Stimulated activated CD8-positive, alpha-beta memory T cell treated with anti-CD3 and anti-CD28 coated beads, Interleukin-2, amount 100 ng/mL, for 48 hours (primary cell): ENCODE data around the gene MBD4.
A peak's percentile ranks its signal among the peaks of the same experiment; 100 is the strongest.
"Not testable (repeated sequence)": the region's sequence is repeated elsewhere in the genome, so short reads cannot be mapped to it uniquely, and the experiment has no call there.

ENCODE experiments used
- DNase-seq, 2 donors: peaks; one replicate each; pipeline ENCODE4 v3.0.0-alpha.2; 2020; ENCODE audit warnings: low read depth in 2 of 2

MBD4 gene

DNA sequence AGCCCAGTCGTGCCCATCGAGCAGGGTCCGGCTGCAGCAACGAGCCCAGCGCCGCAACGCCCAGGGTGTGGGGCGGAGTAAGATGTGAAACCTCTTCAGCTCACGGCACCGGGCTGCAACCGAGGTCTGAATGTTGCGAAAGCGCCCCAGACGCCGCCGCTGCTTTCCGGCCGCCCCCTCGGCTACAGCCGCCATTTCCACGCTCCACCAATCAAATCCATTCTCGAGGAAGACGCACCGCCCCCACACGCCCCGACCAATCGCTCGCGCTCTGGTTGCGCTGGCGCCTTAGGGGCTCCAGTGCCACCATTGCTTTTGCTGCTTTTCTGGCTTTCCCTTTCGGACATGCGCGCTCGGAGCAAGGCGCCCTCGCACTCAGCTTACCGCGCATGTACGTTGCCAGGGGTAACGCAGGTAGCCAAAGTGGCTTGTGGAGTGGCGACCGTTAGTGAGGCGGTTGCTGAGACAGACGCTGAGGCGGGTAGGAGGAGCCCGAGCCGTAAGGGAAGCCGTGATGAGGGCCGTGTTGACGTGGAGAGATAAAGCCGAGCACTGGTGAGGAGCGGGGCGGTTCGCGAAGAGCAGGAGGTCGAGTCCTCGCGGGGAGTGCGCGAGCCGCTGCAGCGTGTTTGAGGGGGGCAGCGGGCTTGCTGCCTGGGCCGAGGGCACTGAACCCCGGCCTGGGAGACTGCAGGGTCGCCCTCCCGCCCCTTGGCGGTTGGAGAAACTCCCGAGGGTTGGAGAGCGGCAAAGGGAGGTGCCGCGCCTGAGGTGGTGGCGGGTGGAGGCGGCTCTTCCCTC lies at the start of gene MBD4, which contains the start of gene IFT122:
Gene MBD4, minus strand, starts transcription at position 132 of the 801 bp plus-strand sequence. Its CDS starts 115 bp downstream, at position 17.
Gene IFT122, plus strand, starts transcription at position 408 of the 801 bp plus-strand sequence. Its CDS starts 107 bp downstream, at position 515.
- DNase-seq: peak; percentile 94 to 99

DNA sequence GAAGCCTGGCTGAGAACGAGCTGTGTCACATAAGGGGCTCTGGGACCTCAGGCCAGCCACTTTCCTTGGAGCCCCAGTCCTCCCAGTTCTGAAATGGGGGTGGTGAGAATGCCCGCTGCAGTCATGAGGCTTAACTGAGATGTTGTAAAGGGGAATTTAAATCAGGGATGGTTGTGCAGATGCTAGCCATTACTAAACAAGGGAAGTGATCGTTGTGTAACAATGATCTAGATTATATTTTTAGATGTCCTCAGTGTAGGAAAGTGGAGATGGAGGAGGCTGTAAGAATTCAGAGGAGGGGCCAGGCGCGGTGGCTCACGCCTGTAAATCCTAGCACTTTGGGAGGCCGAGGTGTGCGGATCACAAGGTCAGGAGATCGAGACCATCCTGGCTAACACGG lies 49.5 kb upstream of the MBD4 start:
- not testable (repeated sequence) for DNase-seq

DNA sequence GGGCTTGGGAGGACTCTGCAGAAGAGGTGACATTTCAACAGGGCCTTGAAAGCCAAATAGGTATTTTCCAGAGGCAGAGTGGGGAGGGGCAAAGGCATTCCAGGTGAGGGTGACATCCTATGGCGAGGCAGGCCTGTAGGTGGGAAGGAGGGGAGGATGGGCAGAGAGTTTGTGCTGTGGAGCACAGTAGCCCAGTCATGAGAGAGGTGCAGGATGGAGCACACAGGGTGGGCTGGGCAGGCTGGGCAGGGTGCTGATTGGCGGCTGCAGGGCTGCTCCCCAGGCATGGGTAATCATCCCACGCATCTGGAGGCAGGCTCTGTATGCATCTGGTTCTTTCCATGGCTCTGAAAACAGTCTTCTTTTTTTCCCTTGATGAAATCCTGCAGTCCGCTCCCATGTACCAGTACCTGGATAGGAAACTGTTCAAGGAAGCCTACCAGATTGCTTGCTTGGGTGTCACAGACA lies 48.2 kb upstream of the MBD4 start:
- not testable (repeated sequence) for DNase-seq

DNA sequence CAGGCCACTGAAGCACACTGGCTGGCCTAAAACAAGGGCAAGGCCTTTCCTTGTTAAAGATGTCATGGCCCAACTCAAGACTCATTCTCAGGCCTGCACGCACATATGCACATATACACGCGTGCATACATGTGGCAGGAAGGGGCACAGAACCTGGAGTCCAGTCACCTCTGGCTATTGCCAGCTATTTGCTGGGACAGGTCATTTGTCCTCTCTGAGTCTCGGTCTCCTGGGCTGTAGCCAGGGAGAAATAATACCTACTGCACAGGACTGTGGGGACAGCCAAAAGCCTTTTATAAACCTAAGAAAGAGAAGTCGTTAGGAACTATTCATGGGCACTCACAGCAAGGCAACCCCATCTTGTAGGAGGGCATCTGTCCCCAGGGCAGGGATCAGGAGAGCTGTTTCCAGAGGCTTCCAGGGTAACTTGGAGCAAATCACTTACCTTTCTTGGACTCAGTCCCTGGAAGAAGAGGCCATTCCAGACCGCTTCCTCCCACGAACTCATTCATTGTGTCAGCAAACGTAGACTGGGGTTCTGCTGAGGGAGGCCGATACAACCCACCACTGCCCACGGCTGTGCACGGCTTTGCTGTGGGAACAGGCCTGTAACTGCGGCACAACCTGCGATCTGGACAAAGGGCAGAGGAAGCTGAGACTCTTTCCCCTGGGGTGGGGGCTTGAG lies 47.6 kb upstream of the MBD4 start:
- no peak for DNase-seq

DNA sequence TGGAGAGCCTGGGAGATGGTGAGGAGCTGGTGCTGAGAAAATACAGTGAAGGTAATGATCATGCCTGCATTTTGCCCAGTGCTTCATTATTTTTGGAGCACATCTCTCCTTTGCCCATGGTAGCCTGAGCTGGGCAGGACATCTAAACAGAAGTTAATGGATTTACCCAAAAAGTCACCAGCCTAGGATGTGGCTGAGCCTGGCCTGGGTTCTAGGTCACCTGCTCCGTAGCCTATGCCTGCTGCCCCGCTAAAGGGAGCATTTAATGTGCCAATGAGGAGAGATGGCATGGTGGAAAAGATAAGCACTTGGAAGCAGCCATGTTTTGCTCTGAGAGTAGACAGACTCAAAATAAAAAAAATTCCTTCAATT lies 46.9 kb upstream of the MBD4 start:
- DNase-seq: no peak

DNA sequence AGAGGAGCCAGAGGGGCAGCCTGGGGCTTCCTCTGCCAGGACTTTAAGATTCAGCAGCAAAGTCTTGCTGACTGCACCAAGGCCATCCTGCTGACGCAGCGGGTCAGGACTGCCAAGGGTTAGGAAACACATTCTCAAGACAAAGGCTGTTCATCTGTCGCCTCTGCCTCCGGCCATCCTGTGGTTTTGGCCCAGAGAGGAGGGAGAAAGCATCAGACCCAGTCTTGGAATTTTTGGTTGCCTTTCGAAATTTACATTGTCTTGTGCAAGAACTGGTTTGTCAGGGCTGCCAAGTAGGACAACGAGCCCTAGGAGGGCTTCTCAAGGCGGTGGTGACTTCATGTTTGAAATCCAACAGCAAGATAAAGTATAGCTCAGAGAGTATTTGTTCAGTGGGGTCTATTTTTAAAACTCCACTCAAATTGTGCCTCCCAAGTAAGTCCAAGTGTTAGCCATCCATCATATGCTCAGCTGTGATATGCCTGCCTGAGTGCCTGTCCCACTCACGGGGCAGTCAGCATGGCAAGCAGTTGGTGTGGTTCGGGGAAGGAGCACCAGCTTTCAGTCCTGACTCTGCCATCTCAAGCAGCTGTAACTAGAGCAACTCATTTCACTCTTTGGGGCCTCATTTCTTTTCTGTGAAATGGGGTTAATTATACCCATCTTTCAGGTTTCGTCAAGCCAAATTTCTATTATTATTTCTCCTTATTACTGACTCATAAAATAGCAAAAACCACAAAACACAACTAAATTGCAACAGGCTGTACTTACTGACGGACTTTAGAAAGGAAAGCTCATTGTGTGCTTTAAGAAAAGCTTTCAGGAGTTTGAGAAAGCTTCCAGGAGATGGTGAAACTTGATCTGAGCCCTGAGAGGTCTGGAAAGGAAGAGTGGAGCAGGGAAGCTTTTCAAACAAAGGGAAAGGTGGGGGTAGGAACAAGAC lies 46.2 kb upstream of the MBD4 start:
- no peak for DNase-seq

DNA sequence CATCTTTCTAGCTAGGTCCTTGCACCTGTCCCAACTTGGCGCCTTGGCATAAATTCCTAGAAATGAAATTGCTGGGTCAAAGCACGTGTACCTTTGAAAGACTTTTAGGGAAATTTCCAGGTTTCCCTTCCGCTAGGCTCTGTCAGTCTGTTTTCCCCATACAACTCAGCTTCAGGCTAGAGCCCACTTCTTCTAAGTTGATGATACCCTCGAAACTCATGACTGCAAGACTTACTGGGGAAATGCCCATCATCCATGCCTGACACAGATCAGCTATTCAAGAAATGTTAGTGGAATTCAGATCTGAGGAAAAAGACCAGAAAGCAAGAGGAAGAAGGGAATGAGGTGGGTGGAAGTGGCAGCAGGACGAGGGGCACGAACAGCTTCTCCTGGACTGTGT lies 45.4 kb upstream of the MBD4 start:
- DNase-seq: not testable (repeated sequence)

DNA sequence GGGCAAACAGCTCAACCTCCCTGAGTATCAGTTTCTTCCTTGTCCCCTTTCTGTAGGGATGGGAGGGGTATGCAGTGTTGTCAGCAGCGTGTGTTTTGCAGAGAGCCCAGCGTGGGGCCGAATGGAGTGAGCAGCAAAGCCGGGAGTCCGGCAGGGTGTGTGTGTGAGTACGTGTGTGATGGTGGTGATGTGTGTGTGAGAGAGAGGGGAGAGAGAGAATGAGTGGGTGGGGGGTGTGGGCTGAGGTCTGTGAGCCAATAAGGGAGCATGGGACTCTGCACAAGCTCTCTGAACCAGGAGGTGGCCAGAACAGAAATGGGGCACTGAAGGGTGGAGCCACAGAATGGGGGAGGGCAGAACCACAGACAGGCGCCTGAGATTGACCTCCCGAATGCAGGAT lies 44.1 kb upstream of the MBD4 start:
- DNase-seq: no peak

DNA sequence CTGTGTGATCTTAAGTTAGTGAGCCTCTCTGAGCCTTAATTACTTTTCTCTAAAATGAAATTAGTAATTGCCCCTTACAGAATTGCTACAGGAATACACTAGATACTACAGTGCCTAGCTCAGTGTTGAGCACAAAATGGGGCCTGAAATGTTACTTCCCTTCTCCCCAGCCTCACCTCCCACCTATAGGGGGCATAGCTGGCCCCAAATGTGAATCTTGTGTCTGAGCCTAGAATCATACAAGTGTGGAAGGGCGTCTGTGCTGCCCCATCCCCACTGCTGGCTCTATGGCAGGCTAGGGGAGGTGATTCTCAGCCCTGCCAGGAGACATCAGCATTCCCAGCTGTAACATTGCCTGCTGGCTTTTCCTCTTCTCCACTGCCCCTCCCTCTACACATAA lies 43.0 kb upstream of the MBD4 start:
- no peak for DNase-seq

DNA sequence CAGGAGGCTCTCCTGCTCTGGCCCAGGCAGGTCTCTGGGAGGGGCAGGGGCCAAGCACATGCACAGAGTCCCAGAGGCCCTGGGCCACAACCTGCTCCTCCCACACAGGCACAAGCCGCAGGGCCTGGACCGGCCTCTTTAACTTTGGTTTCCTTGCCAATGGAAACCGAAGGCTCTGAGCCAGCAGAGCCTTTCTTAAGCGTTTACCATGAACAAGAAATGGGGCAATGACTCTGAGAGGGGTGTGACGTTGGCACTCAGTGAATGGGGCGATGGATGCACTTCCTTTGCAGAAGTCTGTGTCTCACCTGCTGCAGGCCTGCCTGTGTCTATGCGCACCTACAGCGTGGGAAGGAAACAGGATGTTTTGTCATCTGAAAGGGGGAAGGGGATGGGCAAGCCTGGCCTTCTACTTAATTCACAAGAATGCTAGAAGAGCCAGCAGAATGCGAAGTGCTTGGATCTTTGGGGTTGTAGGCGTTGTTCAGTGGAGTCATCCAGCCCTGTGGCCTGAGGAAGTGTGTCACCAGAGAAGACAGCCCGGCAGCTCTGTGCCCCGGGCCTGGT lies 42.1 kb upstream of the MBD4 start:
- no peak for DNase-seq

DNA sequence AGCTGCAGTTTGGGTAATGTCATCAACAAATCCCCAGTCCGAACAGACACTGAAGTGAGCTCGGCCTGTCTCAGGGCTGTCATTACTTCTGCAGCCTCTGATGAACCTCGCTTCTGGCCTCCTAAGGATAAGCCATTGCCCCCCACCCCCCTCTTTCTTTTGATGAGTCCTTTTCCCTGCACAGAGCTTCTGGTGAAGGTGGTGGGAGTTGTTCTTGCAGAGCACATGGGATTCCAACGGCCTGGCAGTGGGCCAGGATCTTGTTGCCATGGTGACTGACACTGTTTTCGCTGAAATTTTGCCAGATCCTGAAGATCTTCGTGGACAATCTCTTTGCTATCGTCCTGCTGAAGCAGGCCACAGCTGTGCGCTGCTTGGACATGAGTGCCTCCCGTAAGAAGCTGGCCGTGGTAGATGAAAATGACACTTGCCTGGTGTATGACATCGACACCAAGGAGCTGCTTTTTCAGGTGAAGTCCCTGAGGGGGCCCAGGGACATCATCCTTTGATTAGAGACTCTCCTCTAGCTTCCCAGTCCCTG lies 41.5 kb upstream of the MBD4 start:
- not testable (repeated sequence) for DNase-seq

DNA sequence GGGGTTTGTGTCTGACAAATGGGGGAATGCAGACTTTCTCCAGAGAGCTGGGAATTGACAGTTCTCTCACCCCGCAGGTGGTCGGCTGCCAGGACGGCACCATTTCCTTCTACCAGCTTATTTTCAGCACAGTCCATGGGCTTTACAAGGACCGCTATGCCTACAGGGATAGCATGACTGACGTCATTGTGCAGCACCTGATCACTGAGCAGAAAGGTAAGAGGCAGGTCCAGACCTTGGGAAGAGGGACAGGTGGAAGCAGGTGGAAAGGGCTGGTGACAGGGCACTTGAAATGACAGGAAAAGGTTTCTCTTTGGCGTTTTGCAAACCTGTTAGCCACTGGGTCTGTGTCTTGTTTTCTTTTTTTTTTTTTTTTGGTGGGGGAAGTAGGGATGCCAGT lies 36.8 kb upstream of the MBD4 start:
- no peak for DNase-seq

DNA sequence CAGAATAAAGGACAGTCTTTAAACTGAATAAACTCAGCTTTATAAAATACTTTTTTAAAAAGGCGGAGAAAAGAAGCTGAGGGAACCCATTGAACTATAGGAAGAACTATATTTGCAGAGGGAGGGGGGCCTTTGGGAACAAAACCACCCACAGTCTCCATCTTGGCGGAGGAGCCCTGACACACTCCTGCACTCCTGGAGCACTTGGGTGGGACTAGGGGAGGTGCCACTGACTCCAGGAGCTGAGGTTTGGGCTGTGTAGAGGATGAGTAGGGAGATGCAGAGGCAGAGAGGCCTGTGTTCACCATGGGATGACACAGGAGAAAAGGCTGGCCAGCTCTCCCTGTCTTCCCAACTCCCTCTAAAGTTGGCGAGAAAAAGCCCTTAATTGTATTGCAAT lies 36.1 kb upstream of the MBD4 start:
- no peak for DNase-seq

DNA sequence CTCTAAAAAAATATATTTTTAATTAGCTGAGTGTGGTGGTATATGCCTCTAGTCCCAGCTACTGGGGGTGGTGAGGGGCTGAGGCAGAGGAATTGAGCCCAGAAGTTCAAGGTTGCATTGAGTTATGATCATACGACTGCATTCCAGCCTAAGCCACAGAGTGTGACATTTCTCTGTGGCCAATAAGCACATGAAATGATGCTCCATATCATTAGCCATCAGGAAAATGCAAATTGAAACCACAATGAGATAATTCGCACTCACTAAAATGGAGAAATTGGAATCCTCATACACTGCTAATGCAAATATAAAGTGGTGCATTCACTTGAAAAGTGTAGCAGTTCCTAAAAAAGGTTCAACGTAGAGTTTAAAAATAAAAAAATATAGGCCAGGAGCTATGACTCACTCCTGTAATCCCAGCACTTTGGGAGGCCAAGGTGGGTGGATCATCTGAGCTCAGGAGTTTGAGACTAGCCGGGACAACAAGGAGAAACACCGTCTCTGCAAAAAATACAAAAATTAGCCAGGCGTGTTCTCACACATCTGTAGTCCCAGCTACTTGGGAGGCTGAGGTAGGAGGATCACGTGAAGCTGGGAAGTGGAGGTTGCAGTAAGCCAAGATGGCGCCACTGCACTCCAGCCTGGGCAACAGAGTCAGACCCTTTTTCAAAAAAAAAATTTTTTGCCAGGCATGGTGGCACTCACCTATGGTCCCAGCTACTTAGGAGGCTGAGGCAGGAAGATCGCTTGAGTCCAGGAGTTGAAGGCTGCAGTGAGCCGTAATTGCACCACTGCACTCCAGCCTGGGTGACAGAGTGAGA lies 35.4 kb upstream of the MBD4 start:
- no peak for DNase-seq

DNA sequence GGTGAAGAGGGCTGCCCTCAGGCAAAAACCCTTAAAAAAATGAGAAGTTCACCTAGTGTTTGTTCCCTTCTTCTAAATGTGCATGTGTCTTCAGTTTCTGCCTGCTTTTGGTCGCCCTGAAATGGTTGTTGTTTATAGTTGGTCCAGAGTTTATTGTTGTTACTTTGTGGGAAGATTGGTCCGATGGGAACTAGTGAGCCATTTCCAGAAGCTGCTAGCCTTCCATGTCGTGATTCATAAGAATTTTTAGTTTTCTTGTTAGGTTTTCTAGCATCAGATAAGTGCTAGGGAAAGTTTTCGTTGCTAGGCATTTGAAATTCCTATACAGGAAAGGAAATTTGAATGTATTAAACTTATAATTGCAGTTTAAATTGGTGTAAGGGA lies 34.0 kb upstream of the MBD4 start:
- no peak for DNase-seq

DNA sequence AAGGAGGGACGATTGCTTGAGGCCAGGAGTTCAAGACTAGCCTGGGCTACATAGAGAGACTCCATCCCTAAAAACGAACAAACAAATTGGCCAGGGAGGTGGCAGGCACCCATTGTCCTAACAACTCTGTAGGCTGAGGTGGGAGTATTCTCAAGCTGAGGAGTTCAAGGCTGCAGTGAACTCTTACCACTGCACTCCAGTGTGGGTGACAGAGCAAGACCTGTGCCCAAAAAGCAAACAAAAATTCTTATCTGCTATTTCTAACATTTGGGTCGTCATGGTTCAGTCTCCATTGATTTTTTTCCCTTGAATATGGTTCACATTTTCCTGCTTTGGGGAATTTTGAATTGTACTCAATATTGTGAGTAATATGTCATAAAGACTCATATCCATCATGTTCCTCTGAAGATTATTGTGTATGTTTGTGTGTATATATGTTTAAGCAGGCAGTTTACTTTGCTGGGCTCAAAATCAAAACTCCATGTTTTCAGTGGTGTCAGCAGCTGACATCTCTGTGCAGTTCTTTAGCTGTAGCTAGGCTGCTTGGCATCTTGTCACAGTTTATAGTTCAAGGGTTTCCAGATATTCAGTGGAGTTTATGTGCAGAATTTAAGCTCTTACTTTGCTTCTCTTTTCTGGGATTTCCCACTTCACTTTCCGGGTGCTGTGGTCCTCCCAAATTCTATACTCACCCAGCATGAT lies 33.5 kb upstream of the MBD4 start:
- no peak for DNase-seq

DNA sequence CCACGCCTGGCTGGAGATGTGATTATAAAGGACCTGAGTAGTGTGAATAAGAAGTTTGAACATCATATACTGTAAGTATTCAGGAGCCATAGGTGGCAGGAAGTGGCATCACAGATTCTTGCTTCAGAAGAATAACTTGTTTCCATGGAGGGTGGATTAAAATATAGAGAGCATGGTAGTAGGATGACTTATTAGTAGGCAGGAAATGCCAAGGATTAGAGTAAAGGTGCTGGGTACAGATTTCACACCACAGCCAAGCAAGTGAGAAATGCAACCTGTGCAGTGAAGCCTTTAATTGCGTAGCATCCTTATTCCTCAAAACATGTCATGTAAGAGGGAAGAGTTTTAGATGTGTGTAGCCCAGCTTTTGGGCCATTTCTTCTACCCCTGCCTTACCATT lies 31.1 kb upstream of the MBD4 start:
- no peak for DNase-seq

DNA sequence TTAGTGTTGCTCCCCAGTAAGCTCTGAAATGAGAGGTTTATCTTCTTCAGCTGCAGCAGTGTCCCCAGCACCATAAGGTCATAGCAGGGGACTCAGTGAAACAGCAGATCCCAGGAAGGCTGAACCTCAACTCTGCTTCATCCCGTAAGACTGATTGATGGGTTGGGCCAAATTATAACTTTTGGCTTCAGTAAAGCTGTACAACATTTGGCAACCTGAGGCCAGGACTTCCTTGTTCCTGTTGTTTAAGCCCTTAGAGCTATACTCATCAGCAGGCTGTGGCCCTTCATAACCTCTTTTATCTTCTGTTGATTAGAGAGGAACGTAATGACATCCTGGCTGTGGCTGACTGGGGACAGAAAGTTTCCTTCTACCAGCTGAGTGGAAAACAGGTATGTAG lies 29.3 kb upstream of the MBD4 start:
- DNase-seq: no peak

DNA sequence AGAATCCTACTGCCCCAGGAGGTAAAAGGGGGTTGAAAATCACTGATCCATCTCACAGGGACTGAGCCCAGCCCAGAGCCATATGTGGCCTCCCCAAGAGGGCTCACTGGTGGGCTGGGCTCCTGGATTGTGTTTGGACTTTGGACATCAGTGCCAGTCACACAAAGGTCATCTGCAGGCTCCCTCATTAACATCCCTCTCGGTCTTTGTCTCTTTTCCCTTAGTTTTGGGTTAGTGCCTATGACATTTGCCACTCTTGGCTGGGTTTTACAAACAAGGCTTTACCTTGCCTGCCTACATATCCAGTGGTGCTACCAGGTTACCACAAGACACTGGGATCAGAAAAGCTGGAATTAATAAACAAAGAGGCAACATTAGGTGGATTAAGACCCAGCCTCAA lies 28.2 kb upstream of the MBD4 start:
- DNase-seq: no peak

DNA sequence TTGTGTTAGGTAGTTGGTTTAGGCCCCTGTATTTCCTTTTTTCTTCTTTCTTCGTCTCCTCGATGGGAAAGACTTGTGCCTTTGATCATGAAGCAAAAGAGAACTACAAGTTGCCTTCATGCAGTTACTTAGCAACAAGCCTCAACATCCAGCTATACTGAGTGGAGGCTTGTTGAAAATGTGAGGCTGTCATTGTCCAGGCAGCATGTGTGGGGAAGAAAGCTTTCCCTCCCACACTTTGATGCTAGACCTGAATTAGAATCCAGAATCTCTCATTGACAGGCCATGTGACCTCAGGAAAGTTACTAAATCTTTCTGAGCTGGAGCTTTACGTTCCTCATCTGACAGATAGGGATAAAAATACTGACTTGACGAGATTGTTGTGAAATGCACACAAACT lies 24.0 kb upstream of the MBD4 start:
- DNase-seq: no peak
